ENCODE results near the gene CHST8. TPM values are rescaled to one million over a fixed set of nuclear protein-coding genes. Genes with fewer than 3 reads are reported as not detected.

The CHST8 gene
- total RNA-seq, 1 donor from 2014 or later: 3.2 TPM

GRCh38 chr19:33799476-33799875 lies 177.7 kb downstream of the CHST8 start:
- Histone ChIP-seq H3K27ac (peak overlapping the region; percentile 97), H3K27me3 (no peaks in the 10 kb centered on the region), H3K4me3 (peak overlapping the region; percentile 68 to 88), H3K4me1 (peaks cover 33% of the 10 kb centered on the region), H3K9me3 (no peaks in the 10 kb centered on the region), H3K36me3 (peaks cover 0 to 21% of the 10 kb centered on the region in 2 donors)
- intact Hi-C loops (cut with DNase I): loop anchor here (5.0 kb wide), 1 partner anchor 68 kb away; no protein-coding TSS in a partner anchor
- DNase-seq (ENCODE audit: extremely low spot score in 2 of 2): no peak
- no peak for TF ChIP-seq CTCF (IDR thresholded peaks at IDR 0.05)
- TF ChIP-seq POLR2A (IDR thresholded peaks at IDR 0.05): no peak
- no peak for TF ChIP-seq POLR2AphosphoS5 (IDR thresholded peaks at IDR 0.05; ENCODE audit: insufficient read depth in 1 of 2, low read depth in 1 of 2)

- H3K27me3 ChIP-seq: no peaks in the 10 kb centered on the region
- no peaks in the 10 kb centered on the region for H3K9me3 ChIP-seq
- peak overlapping the region; percentile 97 for H3K27ac ChIP-seq
- H3K36me3 ChIP-seq: peaks cover 0 to 26% of the 10 kb centered on the region in 2 donors
- intact Hi-C loops (cut with DNase I): no loop called here
- DNase-seq (ENCODE audit: extremely low spot score in 2 of 2): no peak
- H3K4me1 ChIP-seq: peaks cover 34% of the 10 kb centered on the region
- H3K4me3 ChIP-seq: peak overlapping the region in 1 of 2 donors; percentile 68
- TF ChIP-seq POLR2A (IDR thresholded peaks at IDR 0.05) (no peak), CTCF (IDR thresholded peaks at IDR 0.05) (no peak), POLR2AphosphoS5 (IDR thresholded peaks at IDR 0.05; ENCODE audit: insufficient read depth in 1 of 2, low read depth in 1 of 2) (no peak)
Measured at GRCh38 chr19:33800012-33800680, 178.4 kb downstream of the CHST8 start.

GRCh38 chr19:33801411-33801810 lies 179.7 kb downstream of the CHST8 start:
- intact Hi-C loops (cut with DNase I): no loop called here
- Histone ChIP-seq H3K4me1 (peaks cover 47% of the 10 kb centered on the region), H3K36me3 (peaks cover 0 to 26% of the 10 kb centered on the region in 2 donors), H3K27me3 (no peaks in the 10 kb centered on the region), H3K9me3 (no peaks in the 10 kb centered on the region), H3K4me3 (no peak overlapping the region), H3K27ac (no peak overlapping the region)
- TF ChIP-seq CTCF (IDR thresholded peaks at IDR 0.05): no peak
- TF ChIP-seq POLR2AphosphoS5 (IDR thresholded peaks at IDR 0.05; ENCODE audit: insufficient read depth in 1 of 2, low read depth in 1 of 2): no peak
- TF ChIP-seq POLR2A (IDR thresholded peaks at IDR 0.05): no peak
- no peak for DNase-seq (ENCODE audit: extremely low spot score in 2 of 2)

- no peaks in the 10 kb centered on the region for H3K27me3 ChIP-seq
- peaks cover 51% of the 10 kb centered on the region for H3K4me1 ChIP-seq
- DNase-seq (ENCODE audit: extremely low spot score in 2 of 2): no peak
- no peak overlapping the region for H3K4me3 ChIP-seq
- intact Hi-C loops (cut with DNase I): no loop called here
- H3K9me3 ChIP-seq: no peaks in the 10 kb centered on the region
- peaks cover 0 to 30% of the 10 kb centered on the region in 2 donors for H3K36me3 ChIP-seq
- no peak overlapping the region for H3K27ac ChIP-seq
- no peak for TF ChIP-seq CTCF (IDR thresholded peaks at IDR 0.05)
- no peak for TF ChIP-seq POLR2A (IDR thresholded peaks at IDR 0.05)
- no peak for TF ChIP-seq POLR2AphosphoS5 (IDR thresholded peaks at IDR 0.05; ENCODE audit: insufficient read depth in 1 of 2, low read depth in 1 of 2)
Measured at GRCh38 chr19:33802001-33802400, 180.2 kb downstream of the CHST8 start.

GRCh38 chr19:33802801-33803200 lies 181.0 kb downstream of the CHST8 start:
- TF ChIP-seq CTCF (IDR thresholded peaks at IDR 0.05) (no peak), POLR2A (IDR thresholded peaks at IDR 0.05) (no peak), POLR2AphosphoS5 (IDR thresholded peaks at IDR 0.05; ENCODE audit: insufficient read depth in 1 of 2, low read depth in 1 of 2) (no peak)
- Histone ChIP-seq H3K27ac (peak overlapping the region; percentile 34), H3K27me3 (no peaks in the 10 kb centered on the region), H3K9me3 (no peaks in the 10 kb centered on the region), H3K36me3 (peaks cover 0 to 38% of the 10 kb centered on the region in 2 donors), H3K4me1 (peaks cover 51% of the 10 kb centered on the region), H3K4me3 (no peak overlapping the region)
- intact Hi-C loops (cut with DNase I): no loop called here
- no peak for DNase-seq (ENCODE audit: extremely low spot score in 2 of 2)
